ENCODE results near the gene TMEM144. TPM values are rescaled to one million over a fixed set of nuclear protein-coding genes. Genes with fewer than 3 reads are reported as not detected.
A peak's percentile ranks its signal among the peaks of the same experiment; 100 is the strongest.

The TMEM144 gene
- 3.4 and 4.9 TPM in 2 replicates for total RNA-seq

DNA sequence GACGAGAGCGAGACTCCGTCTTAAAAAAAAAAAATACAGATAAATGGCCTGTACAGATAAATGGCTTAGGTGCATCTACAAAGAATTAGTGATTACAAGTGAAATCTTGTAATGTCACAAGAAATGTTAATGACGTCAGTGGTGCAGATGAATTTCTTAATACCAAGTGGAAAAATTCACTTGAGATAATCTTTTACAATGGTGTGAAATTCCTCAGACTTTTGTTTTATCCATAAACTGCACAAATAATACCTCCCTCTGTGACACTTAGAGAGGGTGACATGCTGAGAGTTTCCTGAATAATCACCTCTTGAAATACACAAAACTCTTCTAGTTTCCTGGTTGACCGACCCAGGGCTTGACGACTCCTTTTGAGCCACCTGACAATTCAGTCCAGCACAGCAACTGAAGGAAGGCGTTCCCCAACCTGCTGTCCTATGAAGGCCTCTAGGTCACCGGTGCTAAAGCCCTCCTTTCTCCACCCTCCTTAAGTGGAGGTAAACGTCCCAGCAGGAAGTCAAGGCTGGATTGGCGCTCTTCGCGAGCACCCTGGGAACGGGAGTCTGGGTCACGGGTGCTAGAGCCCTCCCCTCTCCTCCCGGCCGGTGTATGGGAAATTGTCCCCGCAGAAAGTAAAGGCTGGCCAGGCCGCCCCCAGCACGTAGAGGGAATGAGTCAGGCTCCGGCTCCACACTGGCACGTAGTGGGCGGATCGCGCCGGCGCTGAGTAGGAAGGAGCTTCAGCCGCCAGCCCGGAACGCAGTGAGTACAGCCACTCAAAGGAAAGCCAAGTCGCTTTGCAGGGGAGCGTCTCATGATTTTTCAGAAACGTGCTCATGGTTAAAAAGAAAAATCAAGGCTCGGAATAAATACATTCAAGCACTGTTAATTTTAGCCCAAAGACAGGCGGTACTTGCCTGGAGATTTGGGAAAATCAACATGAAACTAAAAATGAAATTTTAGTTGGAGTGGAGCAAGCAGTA, at the start of gene TMEM144:
Gene TMEM144 (plus strand): TSS at position 662 of the 983 bp plus-strand sequence. CDS start 2,182 bp downstream, outside the sequence.
- peak; percentile 58 for DNase-seq (ENCODE audit: low read depth, low spot score)

DNA sequence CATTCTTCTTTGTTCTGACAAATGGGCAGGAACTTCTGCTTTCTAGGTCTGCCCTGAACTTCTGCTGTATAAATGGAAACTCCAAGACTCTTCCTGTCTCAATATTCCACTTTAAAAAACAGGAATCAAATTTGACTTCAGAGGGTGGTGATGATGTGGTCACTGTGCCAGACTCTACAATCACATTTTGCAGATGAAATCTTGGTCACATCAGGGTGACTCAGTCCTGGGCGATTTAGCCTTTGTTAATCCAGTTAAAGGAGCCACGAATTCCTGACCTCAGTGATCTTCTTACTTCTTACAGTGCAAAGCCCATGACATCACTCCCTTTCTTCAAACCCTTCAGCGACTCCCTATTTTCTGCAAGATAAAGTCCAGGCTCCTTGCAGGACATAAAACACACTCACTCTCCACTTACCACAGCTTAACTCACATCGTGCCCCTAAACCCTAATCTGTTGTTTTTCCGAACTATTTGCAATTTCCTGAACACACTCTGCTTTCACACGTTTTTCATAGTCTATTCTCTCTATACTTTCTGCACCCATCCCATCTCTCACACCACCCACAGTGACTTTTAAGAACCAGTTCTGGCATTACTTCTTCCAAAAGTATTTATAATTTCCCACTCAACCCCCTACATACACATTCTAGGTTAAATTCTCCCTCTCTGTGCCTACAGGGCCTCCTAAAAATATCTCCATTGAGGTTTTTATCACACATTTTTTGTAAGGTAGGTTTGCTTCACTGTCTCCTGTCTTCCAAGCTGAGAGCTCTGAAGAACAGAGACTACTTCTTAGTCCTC, 48.5 kb upstream of the TMEM144 start:
- peak; percentile 98 for DNase-seq (ENCODE audit: low read depth, low spot score)

DNA sequence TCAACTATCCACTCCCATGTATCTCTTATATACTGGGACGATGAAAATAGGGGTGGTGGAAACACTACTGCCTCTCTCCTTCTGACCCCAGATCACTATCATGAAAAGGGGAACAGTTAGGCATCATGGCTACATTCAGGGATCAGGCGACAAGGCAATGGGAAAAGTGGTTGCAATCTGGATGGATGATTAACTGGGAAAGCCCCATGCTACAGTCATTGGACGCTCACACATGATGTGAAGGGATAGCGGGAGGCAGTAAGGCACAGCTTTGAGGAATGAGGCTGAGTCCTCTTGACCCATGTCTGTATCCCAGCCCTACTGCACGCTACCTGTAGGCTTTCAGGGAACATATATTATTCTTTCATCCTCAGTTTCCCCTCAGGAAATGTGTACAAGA, 47.7 kb upstream of the TMEM144 start:
- no peak for DNase-seq (ENCODE audit: low read depth, low spot score)

GRCh38 chr4:158163941-158164767, 46.1 kb upstream of the TMEM144 start:
- DNase-seq (ENCODE audit: low read depth, low spot score) = no peak

- no peak for DNase-seq (ENCODE audit: low read depth, low spot score)
Observed at GRCh38 chr4:158164768-158165213, 45.5 kb upstream of the TMEM144 start.

- no peak for DNase-seq (ENCODE audit: low read depth, low spot score)
Observed at GRCh38 chr4:158166701-158167100, 43.6 kb upstream of the TMEM144 start.

- no peak for DNase-seq (ENCODE audit: low read depth, low spot score)
Observed at GRCh38 chr4:158168606-158169005, 41.7 kb upstream of the TMEM144 start.

GRCh38 chr4:158169506-158169905, 40.8 kb upstream of the TMEM144 start:
- DNase-seq (ENCODE audit: low read depth, low spot score) = no peak

- no peak for DNase-seq (ENCODE audit: low read depth, low spot score)
Observed at GRCh38 chr4:158169931-158170690, 40.2 kb upstream of the TMEM144 start.

DNA sequence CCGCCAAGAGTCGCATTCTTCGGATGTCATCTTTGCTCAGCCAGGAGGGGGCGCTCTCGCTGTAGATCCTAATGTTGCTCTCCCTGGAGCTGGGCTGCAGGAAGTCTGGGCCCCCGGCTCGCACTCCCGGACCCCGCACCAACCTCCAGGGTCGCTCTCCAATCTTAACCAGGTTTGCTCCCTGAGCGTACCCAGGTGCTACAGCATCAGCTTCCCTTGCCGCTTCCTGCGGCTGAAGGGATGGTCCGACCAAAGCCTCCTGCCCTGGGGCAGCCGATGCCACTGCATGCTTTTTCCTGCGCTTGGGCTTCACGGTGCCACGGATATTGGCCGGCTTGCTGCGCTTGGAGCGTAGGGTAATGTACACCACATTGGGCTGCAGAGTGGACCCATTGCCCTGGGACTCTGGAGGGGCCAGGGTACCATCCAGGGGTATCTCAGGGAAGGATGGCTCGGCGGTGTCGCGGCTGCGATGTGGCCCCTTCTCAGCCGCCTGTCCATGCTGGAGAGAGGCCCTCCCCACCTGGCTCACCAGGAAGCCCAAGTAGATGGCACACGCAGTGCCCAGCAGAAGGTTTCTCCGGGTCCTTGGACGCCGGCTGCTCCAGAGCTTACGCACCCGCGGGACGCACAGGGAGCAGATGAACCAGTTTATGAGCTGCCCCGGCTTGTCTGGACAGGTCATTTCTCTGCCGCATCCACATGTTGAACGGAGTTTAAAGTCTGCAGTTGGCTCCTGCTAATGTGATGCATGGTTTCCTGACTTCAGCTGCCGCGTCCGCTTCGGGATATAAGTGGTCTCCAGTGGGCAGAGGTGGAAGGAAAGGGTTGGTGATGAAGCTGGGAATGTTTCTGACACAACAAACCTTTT, 39.4 kb upstream of the TMEM144 start:
- no peak for DNase-seq (ENCODE audit: low read depth, low spot score)

GRCh38 chr4:158172261-158173258, 37.7 kb upstream of the TMEM144 start, which contains the start of gene GASK1B:
Gene GASK1B (minus strand): TSS chr4:158173025. CDS start chr4:158171375, 1,650 bp downstream.
- DNase-seq (ENCODE audit: low read depth, low spot score) = no peak

- DNase-seq (ENCODE audit: low read depth, low spot score) = no peak
Observed at GRCh38 chr4:158176108-158176507, 34.2 kb upstream of the TMEM144 start.

DNA sequence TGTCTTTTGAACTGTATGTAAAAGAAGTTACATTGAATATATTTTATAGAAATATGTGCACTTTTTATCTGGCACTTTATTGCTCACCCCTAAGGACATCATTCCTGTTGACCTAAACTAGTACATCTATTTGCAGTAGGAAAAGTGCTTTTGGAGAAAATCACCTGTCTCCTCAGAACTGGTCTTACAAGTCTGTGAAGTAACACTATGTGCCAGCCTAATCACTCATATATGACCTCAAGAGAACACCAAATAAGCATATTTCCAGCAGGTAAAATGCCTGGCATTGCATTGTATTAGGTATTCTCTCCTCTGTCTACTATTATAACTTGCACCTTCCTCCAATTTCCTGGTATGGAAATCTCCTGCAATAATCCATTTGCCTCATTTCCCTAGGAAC, 33.5 kb upstream of the TMEM144 start:
- no peak for DNase-seq (ENCODE audit: low read depth, low spot score)

- no peak for DNase-seq (ENCODE audit: low read depth, low spot score)
Observed at GRCh38 chr4:158179465-158179864, 30.8 kb upstream of the TMEM144 start.

DNA sequence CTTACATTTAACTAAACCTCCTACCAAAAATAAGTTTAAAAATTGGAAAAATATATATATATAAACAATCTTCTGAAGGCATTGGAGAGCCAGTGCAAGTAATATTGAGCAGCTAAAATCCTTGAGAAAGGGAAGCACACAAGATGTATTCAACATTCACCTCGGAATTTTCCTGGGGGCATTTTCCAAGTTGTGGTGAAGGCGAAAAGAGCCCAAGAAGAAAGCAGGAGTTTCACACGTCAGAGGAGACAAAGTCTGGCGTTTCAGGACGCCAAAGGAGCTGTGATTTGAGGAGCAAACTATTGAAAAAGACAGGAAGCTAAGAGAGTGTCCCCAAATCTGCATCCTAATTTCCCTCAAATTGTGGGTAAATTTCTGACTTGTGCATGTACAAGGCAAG, 28.4 kb upstream of the TMEM144 start:
- DNase-seq (ENCODE audit: low read depth, low spot score) = no peak

DNA sequence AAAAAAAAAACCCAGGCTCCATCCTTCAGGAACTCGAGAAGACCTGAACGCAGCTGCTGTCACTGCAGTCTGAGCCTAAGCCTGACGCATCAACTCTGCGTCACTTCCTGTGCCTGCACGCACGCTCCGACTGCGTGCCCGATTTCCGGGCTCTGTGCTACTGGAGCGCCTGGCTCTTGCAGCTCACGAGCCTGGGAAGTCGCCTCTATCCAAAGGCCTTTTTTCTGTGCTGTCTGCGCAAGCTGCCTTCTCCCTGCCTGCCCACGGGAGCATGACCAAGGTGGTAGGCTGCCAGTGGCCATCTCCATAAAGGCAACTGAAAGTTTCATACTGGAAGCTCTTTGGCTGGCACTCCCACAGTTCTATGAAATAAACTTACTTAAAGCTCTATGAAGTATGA, 27.6 kb upstream of the TMEM144 start:
- DNase-seq (ENCODE audit: low read depth, low spot score) = no peak

- no peak for DNase-seq (ENCODE audit: low read depth, low spot score)
Observed at GRCh38 chr4:158186815-158187214, 23.5 kb upstream of the TMEM144 start.

GRCh38 chr4:158189422-158189821, 20.9 kb upstream of the TMEM144 start:
- no peak for DNase-seq (ENCODE audit: low read depth, low spot score)
